A204.1 (cell line): ENCODE measurements around the gene ATF6.
"Not testable (repeated sequence)": the region's sequence is repeated elsewhere in the genome, so short reads cannot be mapped to it uniquely, and the experiment has no call there.

ENCODE experiments used
- FAIRE-seq: peaks from 2 replicates; lab custom pipeline; 2012; peaks lifted over from hg19 to GRCh38; lab: Jason Lieb, UNC

The ATF6 gene, protein sequence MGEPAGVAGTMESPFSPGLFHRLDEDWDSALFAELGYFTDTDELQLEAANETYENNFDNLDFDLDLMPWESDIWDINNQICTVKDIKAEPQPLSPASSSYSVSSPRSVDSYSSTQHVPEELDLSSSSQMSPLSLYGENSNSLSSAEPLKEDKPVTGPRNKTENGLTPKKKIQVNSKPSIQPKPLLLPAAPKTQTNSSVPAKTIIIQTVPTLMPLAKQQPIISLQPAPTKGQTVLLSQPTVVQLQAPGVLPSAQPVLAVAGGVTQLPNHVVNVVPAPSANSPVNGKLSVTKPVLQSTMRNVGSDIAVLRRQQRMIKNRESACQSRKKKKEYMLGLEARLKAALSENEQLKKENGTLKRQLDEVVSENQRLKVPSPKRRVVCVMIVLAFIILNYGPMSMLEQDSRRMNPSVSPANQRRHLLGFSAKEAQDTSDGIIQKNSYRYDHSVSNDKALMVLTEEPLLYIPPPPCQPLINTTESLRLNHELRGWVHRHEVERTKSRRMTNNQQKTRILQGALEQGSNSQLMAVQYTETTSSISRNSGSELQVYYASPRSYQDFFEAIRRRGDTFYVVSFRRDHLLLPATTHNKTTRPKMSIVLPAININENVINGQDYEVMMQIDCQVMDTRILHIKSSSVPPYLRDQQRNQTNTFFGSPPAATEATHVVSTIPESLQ

DNA sequence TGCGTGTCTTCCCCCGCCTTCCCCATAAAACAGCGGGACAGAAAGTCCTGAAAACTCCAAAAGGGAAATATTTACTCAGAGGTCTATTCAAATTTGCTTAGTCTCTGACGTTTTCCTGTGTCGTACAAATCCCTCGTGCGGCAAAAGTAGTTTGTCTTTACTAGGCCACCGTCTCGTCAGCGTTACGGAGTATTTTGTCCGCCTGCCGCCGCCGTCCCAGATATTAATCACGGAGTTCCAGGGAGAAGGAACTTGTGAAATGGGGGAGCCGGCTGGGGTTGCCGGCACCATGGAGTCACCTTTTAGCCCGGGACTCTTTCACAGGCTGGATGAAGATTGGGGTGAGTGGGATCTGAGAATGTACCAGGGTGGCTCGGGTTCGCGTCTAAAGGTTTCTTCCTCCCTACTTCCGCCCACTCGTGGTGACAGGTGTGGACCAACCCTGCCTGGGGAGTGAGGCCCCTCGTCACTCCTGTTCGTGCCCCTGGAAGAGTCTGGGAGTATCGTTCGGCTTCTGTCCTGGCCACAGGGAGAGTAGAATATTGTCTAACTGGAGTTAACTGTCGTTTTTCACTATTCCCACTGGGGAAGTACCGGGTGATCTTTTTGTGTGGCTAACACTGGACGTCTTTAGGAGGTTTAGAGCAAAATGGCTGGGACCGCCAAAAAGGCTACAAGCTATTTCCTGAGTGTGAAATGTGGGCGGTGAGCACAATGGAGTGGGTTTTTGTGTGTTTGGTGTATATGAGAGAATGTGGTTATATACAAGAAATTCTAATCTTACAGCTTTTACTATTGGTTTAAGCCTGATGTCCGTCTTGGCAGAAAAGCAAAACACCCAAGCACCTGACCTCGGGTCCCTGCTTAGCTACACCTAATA, at the start of gene ATF6:
Gene ATF6, plus strand, starts transcription at position 219 of the 880 bp plus-strand sequence. Its CDS starts 41 bp downstream, at position 260.
- no peak for FAIRE-seq

DNA sequence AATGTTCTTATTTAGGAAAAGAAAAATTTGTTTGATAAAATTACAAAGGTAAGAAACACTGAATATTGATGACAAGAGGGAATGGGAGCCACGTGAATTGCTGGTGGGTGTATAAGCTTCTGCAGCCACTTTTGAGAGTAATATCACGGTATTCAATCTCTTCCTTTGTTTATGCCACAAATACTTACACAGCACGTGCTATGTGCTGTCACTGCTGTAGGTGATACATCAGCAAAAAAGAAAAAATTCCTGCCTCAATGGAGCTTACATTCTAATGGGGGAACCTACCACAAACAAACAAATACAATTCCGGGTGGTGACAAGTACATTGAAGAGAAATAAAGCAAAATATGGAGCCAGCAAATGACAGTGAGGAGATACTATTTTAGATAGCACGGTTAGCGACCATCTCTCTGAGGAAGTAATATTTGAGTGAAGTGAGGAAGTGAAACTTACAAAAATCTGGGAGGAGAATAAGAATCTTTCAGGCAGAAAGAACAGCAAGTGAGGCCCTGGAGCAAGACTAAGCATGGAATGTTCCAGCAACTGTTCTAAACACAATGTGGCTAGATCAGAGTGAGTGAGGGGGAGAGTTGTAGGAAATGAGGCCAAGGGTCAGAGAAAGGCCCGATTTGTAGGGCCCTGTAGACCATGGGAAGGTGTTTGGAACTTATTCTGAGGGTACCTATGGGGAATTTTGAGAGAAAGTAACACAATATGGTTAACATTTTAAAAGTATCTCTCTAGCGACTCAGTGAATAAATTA, 47.4 kb upstream of the ATF6 start:
- no peak for FAIRE-seq

DNA sequence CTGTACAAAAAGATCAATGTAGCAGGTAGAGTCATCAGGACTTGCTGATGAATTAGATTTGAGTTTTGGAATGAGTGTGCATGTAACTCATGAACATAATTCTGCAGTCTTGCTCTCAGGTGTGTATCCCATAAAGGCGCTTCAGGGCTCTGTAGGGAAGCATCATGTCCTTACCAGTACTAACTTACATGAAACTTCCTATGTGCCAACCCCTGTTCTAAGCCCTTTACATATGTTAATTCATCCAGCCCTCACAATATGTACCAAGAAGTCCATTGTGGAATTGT, 46.9 kb upstream of the ATF6 start:
- no peak for FAIRE-seq

DNA sequence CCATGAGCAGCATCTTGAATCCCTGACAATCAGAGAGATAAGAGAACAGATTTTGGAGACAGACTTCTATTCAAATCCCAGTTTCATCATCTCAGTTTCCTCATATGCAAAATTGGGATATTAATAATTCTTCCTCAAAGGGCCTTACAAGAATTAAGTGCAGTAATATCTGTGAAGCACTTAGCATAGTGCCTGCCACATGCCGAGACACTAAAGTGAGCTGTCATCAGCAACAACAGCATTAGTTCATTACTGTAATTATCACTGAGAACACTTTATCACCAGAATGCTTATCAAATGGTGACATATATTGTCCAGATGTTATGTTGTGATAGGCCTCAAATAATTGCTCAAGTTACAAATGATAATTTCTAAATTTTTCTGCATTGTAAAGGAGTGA, 45.7 kb upstream of the ATF6 start:
- no peak for FAIRE-seq

DNA sequence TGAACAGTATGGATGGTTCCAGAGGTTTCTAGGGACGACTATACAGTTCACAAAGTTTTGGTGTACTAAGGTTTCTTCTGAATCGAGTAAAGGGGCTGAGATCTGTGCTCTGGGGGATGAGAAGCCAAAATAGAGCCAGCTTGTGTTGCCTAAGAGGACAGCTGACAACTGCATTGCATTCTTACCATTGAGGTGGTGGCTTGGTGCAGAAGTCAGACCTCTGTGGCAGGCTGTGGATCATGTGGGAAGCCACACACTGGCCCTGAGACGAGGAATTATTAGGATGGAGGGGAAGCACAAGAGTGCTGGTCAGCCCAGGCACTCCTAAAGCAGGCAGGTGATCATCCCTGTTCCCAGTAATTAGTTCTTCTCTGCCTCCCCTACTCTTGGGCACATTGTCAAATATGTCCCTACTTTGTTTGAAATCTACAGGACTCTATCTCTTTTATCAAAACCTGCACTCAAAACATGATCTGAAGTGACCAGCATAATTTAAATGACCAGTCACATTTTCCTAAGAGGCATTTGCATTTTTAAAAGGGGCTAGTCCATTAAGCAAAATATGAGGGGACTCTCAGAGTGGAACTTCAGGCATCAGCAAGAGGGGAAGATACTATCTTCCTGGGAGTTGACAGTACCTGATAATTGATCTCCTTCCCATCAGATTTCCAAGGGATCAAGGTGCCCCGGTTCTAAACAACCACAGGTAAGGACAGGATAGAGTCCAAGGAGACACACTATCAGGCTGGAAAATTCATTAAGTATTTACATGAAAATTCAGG, 45.0 kb upstream of the ATF6 start, which contains the start of gene FCRLB:
Gene FCRLB, plus strand, starts transcription at position 589 of the 782 bp plus-strand sequence. CDS start 1,129 bp downstream, outside the sequence.
- no peak for FAIRE-seq

DNA sequence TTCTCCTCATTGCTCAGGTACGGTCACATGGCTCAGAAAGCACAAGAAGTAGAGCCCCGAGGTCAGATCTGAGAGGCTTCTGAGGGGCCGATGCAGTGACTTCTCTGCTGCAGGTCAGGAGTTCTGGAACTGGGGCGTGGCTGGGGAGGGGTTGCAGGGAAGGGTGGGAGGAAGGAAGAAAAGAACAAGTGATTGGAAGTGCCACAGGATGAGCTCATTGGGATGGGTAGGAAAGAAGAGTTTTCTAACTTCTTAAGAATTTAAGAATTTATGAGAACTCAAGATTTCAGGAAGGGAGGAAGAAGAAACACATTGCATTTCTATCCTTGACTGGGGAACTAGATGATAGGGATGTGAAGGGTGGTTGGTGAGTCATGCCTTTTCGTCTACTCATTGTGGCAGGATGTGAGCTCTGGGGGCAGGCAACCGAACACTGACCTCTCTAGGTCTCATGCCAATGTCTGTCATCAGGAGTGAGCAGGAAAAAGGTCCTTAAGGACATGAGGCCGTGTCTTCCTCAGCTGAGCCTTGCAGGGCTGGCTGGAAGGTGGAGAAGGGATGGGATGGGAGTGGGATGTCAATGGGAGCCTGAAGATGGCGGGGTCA, 44.3 kb upstream of the ATF6 start:
- FAIRE-seq = no peak

DNA sequence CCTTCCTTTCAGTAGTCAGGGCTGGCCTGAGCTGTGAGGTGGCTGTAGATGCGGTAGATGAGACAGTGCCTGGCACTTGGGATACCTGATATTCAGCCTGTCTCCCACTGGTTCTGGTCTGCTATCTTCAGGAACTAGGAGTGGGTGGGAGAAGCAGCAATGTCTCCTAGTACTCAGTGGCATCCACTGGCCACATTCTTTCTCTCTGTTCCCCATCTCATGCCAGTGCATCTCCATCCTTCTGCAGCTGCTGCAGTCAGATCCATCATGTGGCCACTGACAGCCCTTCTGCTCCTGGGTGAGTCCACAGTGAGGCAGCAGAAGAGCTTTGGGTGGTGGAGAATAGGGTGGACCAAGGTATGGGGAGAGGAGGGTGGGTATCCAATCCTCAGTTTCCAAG, 43.7 kb upstream of the ATF6 start:
- FAIRE-seq = no peak

DNA sequence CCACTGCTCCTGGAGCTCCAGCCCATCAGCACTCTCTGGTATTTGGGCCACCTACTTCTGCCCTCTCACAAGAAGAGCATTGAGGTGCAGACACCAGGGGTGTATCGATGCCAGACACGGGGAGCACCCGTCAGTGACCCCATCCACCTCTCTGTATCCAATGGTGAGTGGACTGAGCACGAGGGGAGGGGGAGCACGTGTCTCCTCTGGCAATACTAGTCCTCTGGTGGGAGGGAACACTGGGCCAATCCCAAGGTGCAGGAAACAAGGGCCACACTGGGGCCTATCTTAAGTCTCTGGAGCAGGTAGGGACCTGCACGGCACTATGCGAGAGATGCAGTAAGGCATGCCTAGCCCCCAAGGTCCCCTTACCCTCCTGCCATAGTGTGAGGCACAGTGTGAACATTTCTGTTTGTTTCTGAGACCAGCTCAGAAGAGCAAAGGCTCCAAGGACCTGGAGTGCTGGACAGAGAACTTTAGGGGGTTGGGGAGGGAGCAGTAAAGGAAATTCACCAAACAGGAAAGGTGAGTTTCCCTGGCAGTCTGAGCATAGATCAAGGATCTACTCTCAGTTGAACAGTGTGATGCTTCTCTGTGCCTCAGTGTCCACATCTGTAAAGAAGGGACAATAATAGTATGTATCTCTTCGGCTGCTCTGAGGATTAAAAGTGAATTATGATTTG, 42.5 kb upstream of the ATF6 start:
- no peak for FAIRE-seq

DNA sequence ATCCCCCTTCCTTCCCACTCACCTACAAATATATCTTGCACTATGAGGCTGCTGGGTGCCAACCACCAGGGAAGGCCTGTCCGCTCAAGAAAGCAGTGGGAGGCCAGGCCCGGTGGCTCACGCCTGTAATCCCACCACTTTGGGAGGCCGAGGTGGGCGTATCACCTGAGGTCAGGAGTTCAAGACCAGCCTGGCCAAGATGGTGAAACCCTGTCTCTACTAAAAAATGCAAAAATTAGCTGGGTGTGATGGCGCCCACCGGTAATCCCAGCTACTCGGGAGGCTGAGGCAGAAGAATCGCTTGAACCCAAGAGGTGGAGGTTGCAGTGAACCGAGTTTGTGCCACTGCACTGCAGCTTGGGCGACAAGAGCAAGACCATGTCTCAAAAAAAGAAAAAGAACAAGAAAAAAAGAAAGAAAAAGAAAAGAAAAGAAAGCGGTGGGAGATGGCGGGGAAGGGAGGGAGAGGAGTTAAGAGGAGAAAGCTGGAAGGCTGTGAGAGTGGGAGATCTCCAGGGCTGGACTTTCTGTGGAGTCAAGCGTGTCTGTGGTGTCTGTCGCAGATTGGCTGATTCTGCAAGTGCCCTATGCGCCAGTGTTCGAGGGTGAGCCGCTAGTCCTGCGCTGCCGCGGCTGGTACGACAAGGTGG, 40.7 kb upstream of the ATF6 start:
- FAIRE-seq = not testable (repeated sequence)

DNA sequence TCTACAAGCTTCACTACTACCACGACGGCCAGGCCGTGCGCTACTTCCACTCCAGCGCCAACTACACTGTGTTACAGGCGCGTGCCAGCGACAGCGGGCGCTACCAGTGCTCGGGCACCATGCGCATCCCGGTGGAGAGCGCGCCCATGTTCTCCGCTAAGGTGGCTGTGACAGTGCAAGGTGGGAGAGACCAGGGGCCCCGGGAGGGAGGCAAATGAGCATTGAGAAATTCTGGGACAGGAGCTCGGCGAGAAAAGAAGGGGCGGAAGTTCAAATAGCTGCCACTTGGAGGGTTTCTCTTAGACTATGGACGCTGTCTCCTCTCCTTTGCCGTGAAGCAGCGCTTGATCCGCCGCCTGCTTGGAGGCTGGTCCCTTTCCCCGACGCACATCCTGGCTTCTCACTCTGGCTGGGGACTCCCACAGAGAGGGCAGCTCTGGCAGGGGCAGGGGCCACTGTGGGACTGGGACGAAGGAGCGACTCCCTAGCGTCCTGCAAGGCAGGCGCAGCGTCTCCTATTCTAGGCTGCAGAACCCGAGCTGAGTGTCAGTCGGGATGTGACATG, 40.1 kb upstream of the ATF6 start:
- no peak for FAIRE-seq

DNA sequence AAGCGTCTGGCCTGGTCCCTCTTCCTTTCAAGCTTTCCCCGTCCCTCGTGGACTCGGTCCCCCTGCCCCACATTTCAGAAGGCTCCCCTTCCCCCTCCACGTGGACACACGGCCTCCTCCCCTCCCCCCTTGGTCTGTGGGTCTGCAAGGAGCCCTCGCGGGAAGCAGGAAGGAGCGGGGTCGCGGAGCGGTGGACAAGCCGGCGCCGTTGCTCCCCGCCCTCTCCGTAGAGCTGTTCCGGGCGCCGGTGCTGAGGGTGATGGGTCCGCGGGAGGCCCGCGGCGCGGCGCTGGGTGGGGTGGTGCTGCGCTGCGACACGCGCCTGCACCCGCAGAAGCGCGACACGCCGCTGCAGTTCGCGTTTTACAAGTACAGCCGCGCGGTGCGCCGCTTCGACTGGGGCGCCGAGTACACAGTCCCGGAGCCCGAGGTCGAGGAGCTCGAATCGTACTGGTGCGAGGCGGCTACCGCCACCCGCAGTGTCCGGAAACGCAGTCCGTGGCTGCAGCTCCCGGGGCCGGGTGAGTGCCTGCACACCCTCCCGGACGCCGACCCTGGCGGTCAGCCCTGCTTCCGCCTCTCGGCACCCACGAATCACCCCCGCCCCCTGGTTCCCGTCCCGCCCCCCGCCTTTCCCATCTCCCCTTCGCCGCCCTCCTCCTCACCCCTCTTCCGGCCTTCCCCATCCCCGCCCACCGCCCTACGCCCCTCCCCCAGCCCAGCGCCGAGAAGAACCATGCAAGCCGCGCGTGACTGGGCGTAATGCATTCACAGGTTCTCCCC, 39.5 kb upstream of the ATF6 start:
- FAIRE-seq = no peak

DNA sequence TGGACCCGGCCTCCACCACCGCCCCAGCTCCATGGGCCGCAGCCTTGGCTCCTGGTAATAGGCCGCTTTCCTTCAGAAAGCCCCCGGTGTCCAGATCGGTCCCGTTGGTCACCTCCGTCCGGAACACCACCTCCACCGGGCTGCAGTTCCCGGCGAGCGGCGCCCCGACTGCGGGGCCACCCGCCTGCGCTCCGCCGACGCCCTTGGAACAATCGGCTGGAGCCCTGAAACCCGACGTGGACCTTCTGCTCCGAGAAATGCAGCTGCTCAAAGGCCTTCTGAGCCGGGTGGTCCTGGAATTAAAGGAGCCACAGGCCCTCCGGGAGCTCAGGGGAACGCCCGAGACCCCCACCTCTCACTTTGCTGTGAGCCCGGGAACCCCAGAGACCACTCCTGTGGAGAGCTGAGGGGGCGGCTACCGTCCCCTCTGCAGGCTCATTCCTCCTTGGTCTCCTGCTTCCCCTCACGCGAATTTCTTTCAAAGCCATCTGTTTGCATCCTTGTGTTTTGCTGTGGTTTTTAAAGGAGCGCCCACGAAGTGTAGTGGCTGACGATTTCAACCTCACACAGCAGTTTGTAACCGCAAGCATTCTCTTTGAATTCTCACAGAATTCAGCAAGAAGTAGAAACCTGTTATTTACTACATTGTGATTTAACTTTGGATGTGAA, 38.7 kb upstream of the ATF6 start:
- FAIRE-seq = no peak

DNA sequence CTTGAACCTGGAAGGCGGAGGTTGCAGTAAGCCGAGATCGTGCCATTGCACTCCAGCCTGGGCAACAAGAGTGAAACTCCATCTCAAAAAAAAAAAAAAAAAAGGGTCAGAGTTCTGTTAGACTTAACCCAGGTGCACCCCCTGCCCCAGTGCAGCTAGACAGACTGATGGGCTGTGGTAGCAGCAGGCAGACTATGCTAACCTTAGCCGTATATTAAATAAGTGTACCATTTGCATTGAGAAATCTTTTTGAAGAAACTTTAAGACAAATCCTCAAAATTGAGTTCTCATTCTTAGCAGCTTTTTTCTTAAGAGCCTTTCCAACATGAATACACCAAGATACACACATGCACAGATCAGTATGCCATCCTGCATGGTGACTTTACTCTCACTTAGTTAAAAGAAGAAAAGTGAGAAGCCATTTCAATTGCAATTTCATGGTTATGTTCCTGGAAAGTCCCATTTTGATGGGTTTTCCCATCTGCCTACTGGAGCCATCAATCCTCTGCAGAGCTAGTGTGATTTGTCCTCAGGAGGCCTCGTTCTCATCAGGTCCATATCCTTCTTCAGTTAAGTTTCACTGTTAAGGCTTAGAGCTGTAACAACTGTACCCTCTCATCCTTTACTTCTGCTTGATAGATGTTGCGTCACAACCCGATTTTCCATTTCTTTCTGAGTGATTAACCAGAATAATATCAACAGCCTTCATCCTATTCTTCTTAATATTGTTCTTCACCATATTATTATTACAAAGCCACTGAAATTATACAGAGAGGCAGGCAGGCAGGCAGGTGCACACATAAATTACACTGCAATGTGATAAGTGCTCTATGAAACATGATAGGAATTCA, 37.5 kb upstream of the ATF6 start:
- no peak for FAIRE-seq

DNA sequence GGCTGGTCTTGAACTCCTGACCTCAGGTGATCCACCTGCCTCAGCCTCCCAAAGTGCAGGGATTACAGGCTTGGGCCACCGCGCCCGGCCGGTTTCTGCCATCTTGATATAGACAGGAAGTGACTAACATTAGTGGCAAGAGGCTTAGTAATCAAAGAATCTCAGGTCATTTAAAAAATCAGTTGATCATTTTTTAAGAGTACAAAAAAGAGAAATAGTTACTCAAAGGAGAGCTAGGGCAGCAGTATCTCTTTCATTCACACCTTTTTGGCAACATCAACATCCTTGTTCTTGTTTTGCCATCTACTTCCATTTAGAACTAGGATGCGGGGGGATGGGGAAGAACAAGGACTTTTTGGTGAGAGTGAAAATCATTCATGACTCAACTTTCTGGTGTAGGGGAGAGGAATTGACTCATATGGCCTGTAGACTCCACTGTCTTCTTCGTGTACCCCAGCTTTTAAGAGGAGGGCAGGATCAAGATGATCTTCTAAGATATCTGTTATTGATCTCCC, 36.0 kb upstream of the ATF6 start:
- no peak for FAIRE-seq

DNA sequence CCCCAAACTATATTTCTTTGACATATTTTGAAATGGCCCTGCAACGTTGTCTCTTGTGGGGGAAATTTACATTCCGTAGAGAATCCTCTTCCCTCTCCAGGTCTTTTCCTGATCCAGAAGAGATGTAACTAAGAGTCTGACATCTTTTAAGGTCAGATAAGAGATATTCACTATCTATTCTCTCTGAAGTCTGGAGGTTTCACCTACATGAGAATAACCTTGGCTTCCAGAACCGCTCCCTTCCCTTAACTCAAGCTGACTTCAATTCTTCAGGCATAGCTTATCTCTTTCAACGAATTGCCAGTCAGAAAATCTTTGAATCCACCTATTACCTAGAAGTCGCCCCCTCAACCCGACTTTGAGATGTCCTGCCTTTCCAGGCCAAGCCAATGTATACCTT, 34.9 kb upstream of the ATF6 start:
- no peak for FAIRE-seq

DNA sequence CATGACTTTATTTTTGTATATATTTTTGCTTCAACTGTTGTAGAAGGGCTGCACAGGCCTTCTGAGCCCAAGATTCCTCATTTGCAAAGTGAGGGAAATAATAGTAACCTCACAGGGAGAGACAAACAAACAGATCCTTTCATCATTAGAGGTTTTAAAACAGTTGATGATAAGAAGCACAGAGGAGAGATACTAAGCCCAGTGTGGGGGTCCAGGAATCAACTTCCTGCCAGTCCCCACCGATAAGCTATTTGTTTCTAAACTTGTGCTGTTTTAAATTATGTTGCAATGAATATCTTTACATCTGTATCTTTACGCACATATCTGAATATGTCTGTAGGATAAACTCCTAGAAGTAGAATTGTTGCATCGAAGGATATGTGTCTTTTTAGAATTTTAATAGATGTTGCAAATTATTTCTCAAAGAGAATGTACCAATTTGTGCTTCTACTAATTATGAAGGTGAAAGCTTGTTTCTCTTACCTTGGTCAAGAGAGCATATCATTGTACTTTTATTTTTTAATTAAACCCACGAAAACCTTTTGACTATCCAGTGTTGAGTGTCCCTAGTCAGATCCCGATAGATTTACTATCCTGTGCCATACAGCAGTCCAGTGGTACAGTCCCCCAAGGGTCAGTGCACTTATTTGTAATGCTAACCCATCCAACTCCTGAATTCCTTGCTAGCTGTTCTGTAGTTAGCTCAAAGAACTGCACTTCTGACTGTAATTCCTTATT, 34.0 kb upstream of the ATF6 start:
- no peak for FAIRE-seq
